Breast epithelium (tissue), 4 donors: ENCODE data around the gene FAIM2. TPM values are rescaled to one million over a fixed set of nuclear protein-coding genes. Genes with fewer than 3 reads are reported as not detected.

Experiments used
- DNase-seq, 2 donors: peaks; one replicate each; pipeline ENCODE4 v3.0.0-alpha.2; 2019; ENCODE audit warnings: low spot score in 2 of 2
- H3K27ac ChIP-seq, 2 donors: fragments of 200-600 bp; sonication (generic) in 1 of 2; one replicate each; pipeline ENCODE4 v1.5.1; 2016 to 2019; ENCODE audit warnings: mild to moderate bottlenecking in 1 of 2
- H3K27me3 ChIP-seq, 2 donors: fragments of 200-600 bp; sonication (generic) in 1 of 2; one replicate each; pipeline versions ENCODE4 v1.5.1 to v1.6.0; 2017 to 2019; ENCODE audit warnings: control low read depth in 1 of 2, mild to moderate bottlenecking in 1 of 2
- H3K36me3 ChIP-seq: fragments of 200-600 bp; one replicate; pipeline ENCODE4 v1.5.1; 2019
- H3K4me1 ChIP-seq, 2 donors: fragments of 200-600 bp; sonication (generic); one replicate each; pipeline ENCODE4 v1.5.1; 2016 to 2019; ENCODE audit warnings: control low read depth in 1 of 2
- H3K4me3 ChIP-seq, 3 donors: fragments of 200-600 bp; sonication (generic); 1 replicate in 2 of 3; 2 replicates in 1 of 3; pipeline ENCODE4 v1.5.1; 2016 to 2019; ENCODE audit warnings: mild to moderate bottlenecking in 3 of 3, moderate library complexity in 2 of 3
- H3K9me3 ChIP-seq, 2 donors: fragments of 200-600 bp; sonication (generic) in 1 of 2; one replicate each; pipeline ENCODE4 v1.5.1; 2016 to 2019; ENCODE audit warnings: control low read depth in 1 of 2
- CTCF ChIP-seq, 3 donors: fragments of 450-650 bp; IDR thresholded peaks; one replicate each; pipeline ENCODE4 v1.5.1; 2016 to 2017; ENCODE audit warnings: antibody characterized with exemption in 3 of 3, mild to moderate bottlenecking in 3 of 3, moderate library complexity in 3 of 3
- POLR2A ChIP-seq: fragments of 450-650 bp; IDR thresholded peaks from one replicate; pipeline ENCODE4 v1.6.1; 2016; ENCODE audit warnings: antibody characterized with exemption, mild to moderate bottlenecking, moderate library complexity
- POLR2AphosphoS5 ChIP-seq, 3 donors: sonication (generic); formaldehyde crosslinking; IDR thresholded peaks; one replicate each; pipeline ENCODE4 v1.6.1; 2017; ENCODE audit warnings: antibody characterized with exemption in 3 of 3
- intact Hi-C: fragments of 100-400 bp; cut with DNase I; formaldehyde crosslinking; loops from one replicate; pipeline ENCODE4 v1.15.1; 2023; ENCODE audit warnings: low total_unique reads
- total RNA-seq, 3 donors: library from RNA; depleted of rRNA; stranded (reverse); fragments of >200 nt; gene quantifications; one replicate each; pipeline ENCODE4 v1.1.0, GENCODE V29; 2016

The FAIM2 gene
- total RNA-seq, 3 donors from 2014 or later, result 0.64 to 1.9 (median 1.3) TPM

- Histone ChIP-seq H3K27me3 (no peaks in the 10 kb centered on the region), H3K4me3 (no peak overlapping the region), H3K36me3 (no peaks in the 10 kb centered on the region), H3K4me1 (no peaks in the 10 kb centered on the region), H3K9me3 (no peaks in the 10 kb centered on the region), H3K27ac (no peak overlapping the region)
- TF ChIP-seq POLR2A (no peak), POLR2AphosphoS5 (IDR thresholded peaks at IDR 0.05) (no peak), CTCF (IDR thresholded peaks at IDR 0.05) (no peak)
- intact Hi-C loops, result no loop called here
- DNase-seq, result no peak
Observed at GRCh38 chr12:49943625-49943960, 39.9 kb upstream of the FAIM2 start.

- no peaks in the 10 kb centered on the region for H3K9me3 ChIP-seq
- H3K4me3 ChIP-seq, result no peak overlapping the region
- peak in 1 of 2 donors; percentile 38 for DNase-seq
- TF ChIP-seq POLR2A (no peak), CTCF (IDR thresholded peaks at IDR 0.05) (no peak), POLR2AphosphoS5 (IDR thresholded peaks at IDR 0.05) (no peak)
- intact Hi-C loops, result no loop called here
- no peak overlapping the region for H3K27ac ChIP-seq
- no peaks in the 10 kb centered on the region for H3K4me1 ChIP-seq
- no peaks in the 10 kb centered on the region for H3K36me3 ChIP-seq
- no peaks in the 10 kb centered on the region for H3K27me3 ChIP-seq
Observed at GRCh38 chr12:49942921-49943624, 39.4 kb upstream of the FAIM2 start.

GRCh38 chr12:49942512-49942893 lies 38.8 kb upstream of the FAIM2 start:
- H3K27me3 ChIP-seq, result no peaks in the 10 kb centered on the region
- DNase-seq, result peak in 1 of 2 donors; percentile 25
- no peak overlapping the region for H3K4me3 ChIP-seq
- intact Hi-C loops, result no loop called here
- H3K4me1 ChIP-seq, result no peaks in the 10 kb centered on the region
- no peak overlapping the region for H3K27ac ChIP-seq
- TF ChIP-seq CTCF (IDR thresholded peaks at IDR 0.05) (no peak), POLR2A (no peak)
- no peaks in the 10 kb centered on the region for H3K36me3 ChIP-seq
- H3K9me3 ChIP-seq, result no peaks in the 10 kb centered on the region

GRCh38 chr12:49941556-49942511 lies 38.1 kb upstream of the FAIM2 start:
- Histone ChIP-seq H3K9me3 (no peaks in the 10 kb centered on the region), H3K4me1 (no peaks in the 10 kb centered on the region), H3K27ac (no peak overlapping the region), H3K27me3 (no peaks in the 10 kb centered on the region), H3K4me3 (no peak overlapping the region), H3K36me3 (no peaks in the 10 kb centered on the region)
- intact Hi-C loops, result no loop called here
- TF ChIP-seq POLR2A (no peak), CTCF (IDR thresholded peaks at IDR 0.05) (no peak)
- DNase-seq, result peak in 1 of 2 donors; percentile 49

GRCh38 chr12:49939707-49940106 lies 36.0 kb upstream of the FAIM2 start:
- TF ChIP-seq POLR2AphosphoS5 (IDR thresholded peaks at IDR 0.05) (no peak), POLR2A (no peak), CTCF (IDR thresholded peaks at IDR 0.05) (no peak)
- intact Hi-C loops, result loop anchor here (5.0 kb wide), 1 partner anchor 798 kb away; no protein-coding TSS in a partner anchor
- H3K27ac ChIP-seq, result no peak overlapping the region
- peak in 1 of 2 donors; percentile 31 for DNase-seq
- H3K27me3 ChIP-seq, result no peaks in the 10 kb centered on the region
- no peaks in the 10 kb centered on the region for H3K36me3 ChIP-seq
- H3K9me3 ChIP-seq, result no peaks in the 10 kb centered on the region
- H3K4me1 ChIP-seq, result no peaks in the 10 kb centered on the region
- no peak overlapping the region for H3K4me3 ChIP-seq
